Stimulated activated CD4-positive, alpha-beta T cell treated with anti-CD3 and anti-CD28 coated beads, Interleukin-2, amount 100 ng/mL, for 48 hours (primary cell): ENCODE data around the gene WNT16.
"Not testable (repeated sequence)": the region's sequence is repeated elsewhere in the genome, so short reads cannot be mapped to it uniquely, and the experiment has no call there.

Experiments
- DNase-seq, 2 donors: peaks; one replicate each; pipeline ENCODE4 v3.0.0-alpha.2; 2020

WNT16 gene, protein sequence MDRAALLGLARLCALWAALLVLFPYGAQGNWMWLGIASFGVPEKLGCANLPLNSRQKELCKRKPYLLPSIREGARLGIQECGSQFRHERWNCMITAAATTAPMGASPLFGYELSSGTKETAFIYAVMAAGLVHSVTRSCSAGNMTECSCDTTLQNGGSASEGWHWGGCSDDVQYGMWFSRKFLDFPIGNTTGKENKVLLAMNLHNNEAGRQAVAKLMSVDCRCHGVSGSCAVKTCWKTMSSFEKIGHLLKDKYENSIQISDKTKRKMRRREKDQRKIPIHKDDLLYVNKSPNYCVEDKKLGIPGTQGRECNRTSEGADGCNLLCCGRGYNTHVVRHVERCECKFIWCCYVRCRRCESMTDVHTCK

DNA sequence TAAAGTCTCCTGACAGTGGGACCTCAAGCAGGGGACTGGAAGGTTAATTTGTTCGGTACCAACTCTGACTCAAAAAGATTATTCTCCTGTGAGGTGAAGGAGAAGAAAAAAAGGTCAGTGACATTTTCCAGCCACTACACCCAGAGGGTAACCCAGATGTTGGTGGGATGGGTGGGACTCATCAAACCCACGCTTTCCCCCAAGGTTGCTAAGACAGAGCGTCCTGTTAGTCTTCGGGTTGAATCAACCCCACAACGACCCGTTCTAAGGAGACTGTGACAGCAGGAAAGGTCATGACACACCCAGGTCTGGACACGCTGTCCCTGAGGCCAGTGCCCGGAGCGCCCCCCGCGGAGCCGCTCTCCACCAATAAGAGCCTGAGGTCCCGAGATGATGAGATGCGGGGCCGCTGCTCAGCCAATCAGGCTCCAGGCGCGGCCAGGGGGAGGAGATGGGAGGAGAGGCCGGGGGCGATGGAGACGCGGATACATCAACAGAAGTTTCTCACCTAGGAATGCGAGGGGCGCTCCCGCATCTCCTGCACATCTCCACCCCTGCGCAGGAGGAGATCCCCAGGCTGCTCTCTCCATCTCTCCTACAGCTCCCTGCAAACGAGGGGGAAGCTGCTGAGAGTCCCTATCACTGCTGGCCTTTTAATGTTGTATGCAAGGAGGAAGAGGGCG lies at the start of gene WNT16:
TSS of gene WNT16 (plus strand) at position 493 of the 683 bp plus-strand sequence. CDS start 293 bp downstream, outside the sequence.
- no peak for DNase-seq

DNA sequence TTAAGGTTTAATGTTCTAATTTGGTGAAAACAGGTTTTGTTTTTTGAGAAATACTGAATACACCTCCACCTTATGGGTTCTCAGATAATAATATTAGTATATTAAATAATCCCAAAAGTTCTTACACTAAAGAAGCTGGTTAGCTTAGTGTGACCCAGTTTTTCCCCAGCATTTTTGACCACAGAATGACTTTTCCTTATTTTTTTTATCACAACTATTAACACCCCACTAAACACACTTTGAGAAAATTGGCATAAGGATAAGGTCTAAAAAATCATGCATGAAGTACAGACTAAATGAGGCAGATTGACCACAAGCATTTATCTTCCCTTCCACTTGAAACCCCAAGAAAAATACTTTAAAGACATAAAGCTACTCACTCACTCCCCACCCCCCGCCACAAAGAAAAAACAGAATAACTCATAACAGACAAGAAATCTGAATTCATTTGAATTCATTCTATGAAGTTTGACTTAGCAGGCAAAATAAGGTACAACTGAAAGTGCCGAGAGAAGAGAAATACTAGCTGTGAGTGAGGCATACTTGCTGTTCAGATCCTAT lies 49.7 kb upstream of the WNT16 start:
- DNase-seq: no peak

DNA sequence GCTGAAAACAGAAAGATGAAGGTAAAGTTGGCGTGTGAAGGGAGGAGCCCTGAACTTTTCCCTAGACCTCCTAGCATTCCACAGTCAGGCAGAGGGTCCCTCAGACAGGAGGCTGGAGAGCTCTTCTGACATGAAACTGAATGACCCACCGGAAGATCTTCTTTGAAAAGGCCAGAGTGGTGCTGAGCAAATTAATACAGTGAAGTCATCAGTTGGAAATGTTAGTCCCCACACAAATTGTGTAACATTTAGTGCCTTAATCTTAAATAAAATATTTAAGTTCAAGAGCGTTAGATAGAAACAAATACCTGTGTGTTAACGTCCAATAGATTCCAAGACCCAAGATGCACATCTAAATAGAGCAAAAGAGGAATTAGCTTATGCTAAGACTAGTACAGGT lies 49.0 kb upstream of the WNT16 start:
- DNase-seq: no peak

DNA sequence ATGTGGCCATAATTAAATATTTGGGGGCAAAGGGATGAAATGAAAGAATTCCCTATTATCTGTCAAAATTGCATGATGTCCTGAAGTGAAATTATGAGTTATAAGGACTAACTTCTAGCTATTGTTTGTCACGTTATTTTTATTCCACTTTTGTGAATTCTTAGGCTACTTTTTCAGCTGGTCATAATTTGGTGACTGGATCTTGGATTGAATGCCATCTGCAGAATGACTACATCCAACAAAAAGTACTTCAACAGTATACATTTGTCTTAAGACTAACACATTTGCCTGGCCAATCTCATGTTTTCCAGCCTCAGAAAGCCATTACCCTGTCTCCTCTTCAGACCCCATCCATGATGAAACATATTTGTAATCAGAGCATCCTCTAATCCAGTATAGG lies 48.1 kb upstream of the WNT16 start:
- DNase-seq: no peak

DNA sequence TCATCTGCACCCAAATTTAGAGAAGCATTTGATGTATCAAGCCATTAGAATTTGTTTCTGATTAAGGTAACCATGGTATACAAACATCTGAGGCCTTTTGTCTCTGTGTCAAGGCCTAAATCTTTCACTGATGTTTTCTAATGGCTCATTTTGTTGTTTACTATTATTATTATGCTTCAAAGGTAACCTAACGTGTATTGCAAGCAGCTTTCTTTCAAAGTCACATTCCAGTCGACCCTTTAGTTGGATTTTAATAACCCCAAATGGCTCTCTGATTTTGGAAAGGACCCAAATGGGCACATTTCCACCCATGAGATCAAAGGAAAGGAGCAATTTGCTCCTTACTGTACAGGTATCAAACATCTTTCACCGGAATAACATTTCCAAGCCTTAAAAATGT lies 46.7 kb upstream of the WNT16 start:
- no peak for DNase-seq

DNA sequence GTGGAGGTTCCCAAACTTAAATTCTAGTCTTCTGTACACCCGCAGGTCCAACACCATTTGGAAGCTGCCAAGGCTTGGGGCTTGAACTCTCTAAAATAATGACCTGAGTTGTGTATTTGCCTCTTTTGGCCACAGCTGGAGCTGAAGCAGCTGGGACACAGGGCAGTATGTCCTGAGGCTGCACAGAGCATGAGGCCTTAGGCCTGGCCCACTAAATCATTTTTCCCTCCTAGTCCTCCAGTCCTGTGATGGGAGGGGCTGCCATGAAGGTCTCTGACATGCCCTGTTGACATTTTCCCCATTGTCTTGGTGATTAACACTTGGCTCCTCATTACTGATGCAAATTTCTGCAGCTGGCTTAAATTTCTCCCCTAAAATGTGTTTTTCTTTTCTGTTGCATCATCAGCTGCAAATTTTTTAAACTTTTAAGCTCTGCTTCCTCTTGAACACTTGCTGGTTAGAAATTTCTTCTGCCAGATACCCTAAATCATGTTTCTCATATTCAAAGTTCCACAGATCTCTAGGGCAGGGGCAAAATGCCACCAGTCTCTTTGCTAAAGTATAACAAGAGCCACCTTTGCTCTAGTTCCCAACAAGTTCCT lies 43.6 kb upstream of the WNT16 start:
- DNase-seq: no peak

DNA sequence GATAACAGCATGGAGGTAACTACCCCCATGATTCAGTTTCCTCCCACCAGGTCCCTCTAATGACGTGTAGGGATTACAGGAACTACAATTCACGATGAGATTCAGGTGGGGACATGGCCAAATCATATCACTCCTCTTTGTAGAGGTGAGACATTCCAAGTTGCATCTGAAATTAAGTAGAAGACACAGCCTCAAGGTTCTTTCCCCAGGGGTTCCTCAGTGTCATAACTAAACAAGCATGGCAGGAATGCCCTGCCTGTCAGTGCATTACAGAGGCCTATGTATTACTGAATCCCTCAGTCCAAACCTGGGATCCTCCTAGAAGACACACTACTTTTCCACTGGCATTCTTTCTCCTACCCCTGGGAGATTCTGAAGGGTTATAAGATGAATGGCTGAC lies 42.6 kb upstream of the WNT16 start:
- no peak for DNase-seq

DNA sequence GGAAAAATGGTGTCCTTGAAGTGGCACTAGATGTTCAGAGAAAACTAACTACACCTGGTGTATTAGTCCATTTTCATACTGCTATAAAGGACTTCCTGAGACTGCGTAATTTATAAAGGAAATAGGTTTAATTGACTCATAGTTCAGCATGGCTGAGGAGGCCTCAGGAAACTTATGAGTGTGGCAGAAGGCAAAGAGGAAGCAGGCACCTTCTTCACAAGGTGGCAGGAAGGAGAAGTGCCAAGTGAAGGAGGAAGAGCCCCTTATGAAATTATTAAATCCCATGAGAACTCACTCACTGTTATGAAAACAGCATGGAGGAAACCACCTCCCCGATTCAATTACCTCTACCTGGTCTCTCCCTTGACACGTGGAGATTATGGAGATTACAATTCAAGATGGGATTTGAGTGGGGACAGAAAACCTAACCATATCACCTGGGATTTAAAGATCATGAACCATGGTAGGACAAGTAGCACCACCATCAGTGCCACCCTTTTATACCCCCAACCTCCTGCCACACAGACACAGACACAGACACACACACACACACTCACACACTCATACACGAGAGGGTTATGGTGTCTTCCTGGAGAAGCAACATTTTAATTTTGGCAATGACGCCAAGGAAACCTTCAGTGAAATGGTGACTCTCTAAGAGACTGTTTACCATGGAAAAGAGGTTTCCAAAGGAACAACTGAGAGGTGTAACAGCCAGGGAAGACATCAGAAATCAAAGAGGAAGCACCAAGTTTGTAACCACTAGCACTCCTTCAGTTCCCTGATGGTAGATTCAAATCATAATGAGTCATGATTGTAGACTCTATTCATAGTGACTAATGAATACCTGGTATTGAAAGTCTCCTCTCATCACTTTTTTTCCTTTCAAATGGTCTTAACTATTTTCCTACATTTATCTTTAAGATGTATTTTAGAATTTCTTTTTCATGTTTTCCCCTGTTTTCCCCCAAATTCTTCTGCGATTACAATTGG lies 41.8 kb upstream of the WNT16 start:
- DNase-seq: no peak

DNA sequence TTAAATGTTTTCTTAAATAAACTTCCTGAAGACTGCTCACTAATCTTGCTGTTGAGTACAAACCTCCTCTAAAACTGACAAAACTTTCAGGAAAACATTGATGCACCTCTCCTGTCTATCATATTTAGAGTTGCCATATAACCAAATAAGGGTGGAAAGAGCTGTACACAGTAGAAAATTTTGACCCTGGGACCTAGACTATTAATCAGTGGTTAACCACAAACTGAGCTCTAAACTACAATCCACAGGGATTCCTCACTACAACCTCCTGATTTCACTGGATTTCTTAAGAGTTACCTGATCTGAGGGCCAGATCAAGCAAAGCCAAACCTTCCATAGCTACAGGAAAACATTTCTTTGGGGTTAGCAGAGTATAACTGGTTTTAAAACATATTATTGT lies 39.9 kb upstream of the WNT16 start:
- no peak for DNase-seq

DNA sequence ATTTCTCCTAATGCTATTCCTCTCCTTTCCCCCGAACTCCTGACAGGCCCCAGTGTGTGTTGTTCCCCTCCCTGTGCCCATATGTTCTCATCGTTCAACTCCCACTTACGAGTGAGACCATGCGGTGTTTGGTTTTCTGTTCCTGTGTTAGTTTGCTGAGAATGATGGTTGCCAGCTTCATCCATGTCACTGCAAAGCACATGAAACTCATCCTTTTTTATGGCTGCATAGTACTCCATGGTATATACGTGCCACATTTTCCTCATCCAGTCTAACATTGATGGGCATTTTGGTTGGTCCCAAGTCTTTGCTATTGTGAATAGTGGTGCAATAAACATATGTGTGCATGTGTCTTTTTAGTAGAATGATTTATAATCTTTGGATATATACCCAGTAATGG lies 38.9 kb upstream of the WNT16 start:
- DNase-seq: not testable (repeated sequence)

DNA sequence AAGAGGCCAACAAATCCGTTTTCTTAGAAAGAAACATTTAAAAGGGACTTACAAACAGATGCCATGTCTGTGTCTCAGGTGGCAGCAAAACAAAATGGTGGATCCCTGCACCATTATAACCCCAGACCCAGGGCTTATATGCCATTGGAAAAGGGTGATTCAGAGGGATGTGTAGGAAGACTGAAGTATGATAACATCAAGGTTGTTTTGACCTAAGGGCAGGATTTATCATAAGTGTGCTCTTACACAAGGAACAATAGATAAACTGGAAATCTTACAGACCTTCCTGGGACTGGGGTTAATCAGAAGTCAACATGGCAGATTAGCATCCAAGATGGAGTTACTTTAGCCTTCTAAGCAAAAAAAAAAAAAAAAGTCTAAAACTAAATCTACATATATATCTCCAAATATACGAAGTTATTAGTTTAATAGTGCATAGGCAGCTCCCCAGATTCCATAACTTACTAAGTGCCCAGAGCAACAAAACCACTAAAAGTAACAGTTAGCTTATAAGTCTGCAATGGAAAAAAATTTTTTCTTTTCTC lies 34.3 kb upstream of the WNT16 start:
- DNase-seq: no peak

DNA sequence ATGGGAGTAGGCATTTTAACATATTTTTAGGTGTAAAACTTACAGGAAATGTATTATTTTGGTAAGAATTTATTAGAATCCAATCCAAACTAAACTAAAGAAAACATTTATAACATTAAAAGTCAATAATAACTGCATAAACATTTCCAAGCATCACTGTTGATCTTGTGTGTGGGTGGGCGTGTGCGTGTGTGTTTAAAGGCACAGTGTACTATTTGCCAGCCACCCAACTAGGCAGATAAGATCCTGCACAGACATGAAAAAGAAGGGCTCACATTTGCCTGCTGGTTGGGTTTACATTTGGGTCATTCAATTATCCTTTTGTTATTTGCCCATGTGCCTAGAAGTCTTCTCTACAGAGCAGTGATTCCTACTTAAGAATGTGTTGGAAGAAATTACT lies 31.0 kb upstream of the WNT16 start:
- no peak for DNase-seq

DNA sequence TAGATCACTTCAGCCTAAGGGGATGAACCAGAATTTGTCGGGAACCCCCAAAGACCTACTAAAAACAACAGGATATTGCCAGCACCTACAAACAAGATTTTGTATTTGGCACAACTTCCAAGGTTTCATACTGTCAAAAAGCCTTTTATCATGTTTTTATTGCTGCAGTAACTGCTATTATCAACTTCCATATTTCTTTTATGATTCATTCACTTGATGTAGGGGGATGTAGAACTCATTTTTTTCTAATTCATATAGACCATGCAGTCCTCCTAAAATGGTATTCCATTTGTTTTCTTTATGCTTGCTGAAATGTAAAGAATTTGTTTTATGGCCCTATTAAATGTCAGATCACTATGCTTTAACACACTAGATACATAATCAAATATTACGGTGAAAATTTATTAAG lies 30.0 kb upstream of the WNT16 start:
- no peak for DNase-seq

DNA sequence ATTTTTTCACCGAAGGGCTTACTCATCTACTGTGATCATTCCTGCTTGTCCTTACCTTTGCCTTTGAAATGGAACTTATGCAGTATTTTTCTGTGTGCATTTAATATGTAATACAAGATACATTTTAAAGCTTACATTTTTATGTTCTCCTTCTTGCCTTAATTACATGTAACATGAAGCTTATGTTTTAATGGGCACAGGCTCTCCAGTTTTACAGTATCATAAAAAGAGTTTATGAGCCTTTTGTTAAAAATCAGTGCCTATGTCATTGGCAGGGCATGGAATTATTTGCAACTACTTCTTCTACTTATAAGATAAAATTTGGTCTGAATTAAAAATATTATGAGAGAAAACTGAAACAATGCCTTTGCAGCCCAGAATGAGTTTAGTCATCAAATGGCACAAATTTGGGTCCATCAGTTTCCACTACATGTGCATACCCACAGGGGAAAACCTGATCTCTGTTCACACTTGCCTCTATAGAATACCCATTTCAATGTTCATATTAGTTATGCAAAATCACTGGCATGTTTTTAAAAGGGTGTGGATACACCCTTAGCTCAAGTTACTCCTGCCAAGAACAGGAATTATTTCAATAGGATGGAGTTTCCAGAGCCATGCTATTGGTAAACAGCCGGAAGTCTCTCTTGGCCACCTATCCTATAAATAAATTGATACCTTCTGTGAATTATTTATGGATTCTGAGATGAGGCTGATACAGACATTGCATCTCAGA lies 27.9 kb upstream of the WNT16 start:
- no peak for DNase-seq

DNA sequence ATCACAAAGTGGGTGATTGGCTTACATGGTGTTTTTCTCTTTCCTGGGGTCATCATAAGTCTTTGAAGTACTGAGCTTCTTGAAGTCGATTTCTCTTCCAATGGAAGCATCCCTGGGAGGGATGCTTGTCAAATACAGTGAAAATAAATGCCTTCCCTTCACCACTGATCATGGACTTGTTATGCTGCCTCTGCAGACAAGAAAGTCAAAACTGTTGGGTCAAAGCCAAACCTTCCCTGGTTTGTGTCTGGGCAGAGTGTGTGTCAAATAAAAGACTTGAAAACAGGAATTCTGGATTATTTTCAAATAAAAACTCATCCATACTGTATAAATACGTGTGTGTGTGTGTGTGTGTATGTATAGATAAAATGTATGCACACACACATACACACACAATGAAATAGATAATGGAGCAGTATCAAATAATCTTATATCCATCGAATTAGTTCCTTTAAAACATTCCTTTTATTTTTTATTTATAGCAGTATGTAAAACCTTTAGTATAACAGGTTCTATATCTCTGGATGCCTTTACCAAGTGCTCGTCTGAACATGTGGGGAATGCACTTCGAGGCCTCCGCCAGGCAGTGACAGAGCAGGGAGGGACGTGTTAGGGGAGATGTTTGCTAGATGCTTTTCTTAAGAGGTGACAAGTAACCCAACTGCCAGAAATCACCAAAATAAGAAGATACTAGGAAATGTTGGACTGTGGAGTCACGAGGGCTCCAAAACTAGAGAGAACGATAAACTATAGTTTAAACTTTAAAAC lies 27.2 kb upstream of the WNT16 start:
- no peak for DNase-seq

DNA sequence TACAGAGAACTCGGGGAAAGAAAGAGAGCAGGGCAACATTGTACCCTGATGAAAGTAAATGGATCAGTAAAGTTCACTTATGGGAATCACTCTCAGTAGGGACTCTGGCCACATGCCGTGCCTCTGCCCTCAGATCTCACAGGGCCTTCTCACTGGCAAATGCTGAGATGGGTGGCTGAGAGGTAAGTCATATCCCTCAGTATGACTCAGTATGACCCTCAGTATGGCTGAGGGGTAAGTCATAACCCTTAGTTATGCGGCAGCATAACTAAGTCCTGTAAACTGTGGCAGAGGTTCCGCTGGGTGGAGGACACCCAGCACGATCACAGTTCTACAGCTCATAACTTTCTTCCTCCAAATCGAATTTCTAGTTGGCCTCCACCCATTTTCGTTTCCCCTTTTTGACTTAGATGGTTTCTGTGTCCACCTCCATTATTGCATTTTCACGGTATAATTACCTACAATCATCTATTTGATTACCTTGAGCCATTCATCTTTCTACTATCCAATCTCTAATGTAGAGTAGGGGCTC lies 26.5 kb upstream of the WNT16 start:
- DNase-seq: no peak

DNA sequence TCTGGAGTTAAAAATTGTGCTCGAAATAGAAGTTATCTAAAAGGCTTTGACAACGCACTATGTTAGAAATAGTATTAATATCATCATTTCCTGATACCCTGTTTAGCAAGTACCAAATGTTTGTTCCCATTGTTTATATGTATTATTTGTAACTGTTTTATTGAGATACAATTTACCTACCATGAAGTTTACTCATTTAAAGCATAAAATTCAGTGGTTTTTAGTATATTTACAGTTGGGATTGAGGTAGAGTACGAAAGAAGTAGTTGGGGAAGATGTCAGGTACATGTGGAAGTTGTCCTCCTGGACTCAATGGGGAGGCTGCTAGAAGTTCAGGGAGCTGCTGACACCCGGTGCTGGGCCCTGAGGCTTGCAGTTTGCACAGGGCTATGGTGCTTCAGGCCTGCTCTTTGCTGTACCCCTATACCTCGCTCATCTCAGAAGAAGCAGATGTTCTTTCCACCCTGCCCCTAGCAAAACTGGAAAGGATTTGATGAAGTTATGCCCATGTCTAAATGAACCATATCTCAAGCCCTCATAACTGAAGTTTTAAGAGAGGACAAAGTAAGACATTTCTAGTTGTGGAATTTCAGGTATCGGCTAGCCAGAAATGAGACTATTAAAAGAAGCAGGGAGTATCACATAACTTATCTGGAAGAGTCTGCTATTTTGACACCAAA lies 25.2 kb upstream of the WNT16 start:
- no peak for DNase-seq

DNA sequence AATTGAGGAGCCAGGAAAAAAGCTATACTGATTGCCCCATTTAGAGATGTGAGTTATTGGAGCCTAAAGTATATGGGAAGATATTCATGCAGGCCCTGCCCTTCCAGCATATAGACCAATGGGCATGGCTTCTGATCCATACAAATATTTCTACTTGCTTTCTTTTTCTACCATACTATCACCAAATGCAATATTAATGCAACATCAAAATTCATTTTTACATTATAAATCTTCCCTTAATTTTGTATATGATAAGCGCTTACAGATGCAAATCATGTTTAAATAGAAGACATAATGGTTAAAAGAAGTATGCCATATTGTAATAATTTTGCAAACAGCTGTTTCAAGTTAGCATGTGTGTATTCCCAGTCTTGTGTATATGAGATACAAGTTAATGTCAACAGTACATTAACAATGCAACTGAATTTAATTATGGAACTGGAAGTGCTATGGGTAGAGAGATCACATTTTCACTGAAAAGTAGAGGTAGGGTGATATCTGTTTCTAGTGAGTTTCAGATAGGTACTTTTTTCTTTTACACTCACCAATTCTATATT lies 24.6 kb upstream of the WNT16 start:
- DNase-seq: no peak

DNA sequence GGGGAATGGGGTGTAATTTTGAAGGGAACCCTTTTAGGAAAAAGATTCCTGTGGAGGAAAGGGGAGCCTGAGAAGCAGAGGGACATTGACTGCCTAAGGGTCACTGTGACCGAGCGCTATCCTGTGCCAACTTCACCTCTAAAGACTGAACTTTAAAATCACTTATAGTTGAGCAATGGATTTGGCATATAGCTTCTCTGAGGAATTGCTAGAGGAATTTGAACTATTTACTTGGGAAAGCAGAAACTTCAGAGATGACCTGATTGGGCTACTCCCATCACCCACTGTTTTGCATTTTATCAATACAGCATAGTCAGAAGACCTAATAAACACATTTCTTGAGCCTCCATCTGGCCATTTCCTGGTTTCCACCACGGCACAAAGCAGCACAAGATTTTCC lies 23.7 kb upstream of the WNT16 start:
- DNase-seq: no peak

DNA sequence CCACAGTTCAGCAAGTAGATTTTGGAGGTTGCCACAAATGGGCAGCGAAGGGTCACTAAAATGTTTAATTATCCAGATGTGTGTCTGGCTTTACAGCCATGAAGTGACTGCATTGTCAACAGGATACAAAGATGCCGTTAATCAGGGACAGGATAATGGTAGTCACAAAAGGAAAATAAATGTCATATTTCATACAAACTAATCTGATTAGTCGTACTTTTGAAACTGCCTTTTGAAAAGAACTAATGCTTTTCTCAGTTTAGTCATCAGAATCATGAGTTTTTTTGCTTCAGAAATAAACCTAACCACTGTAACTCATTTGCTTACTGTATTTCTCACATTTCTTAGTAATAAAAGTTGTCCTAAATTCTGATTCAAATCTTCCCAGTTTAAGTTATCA lies 22.2 kb upstream of the WNT16 start:
- no peak for DNase-seq
